Measurements from ENCODE around the gene EMID1. TPM values are rescaled to one million over a fixed set of nuclear protein-coding genes. Genes with fewer than 3 reads are reported as not detected.

The EMID1 gene
- polyA plus RNA-seq, 1 donor (not counting 4 experiments of a cell fraction or from before 2014, with no cell fraction given) = not detected

- FAIRE-seq = no peak
- H3K4me3 ChIP-seq (ENCODE audit: control insufficient read depth in 2 of 3, extremely low read depth in 1 of 3, insufficient read depth in 2 of 3, low read depth in 1 of 3, low read length in 3 of 3) = no peak overlapping the region
- dilution Hi-C loops (cut with MboI; ENCODE audit: extremely low pct_ligation_motif_present, low sequenced_read_pairs) = no loop called here
- H3K4me1 ChIP-seq (ENCODE audit: control insufficient read depth, extremely low read depth, insufficient read depth, low read length) = no peaks in the 10 kb centered on the region
- peaks cover 5% of the 10 kb centered on the region for H4K20me1 ChIP-seq (ENCODE audit: control insufficient read depth, extremely low read depth, insufficient read depth, low read length)
- no peaks in the 10 kb centered on the region for H3K27me3 ChIP-seq (ENCODE audit: control insufficient read depth, extremely low read depth, insufficient read depth, low read length)
- no peak overlapping the region for H3K9ac ChIP-seq (ENCODE audit: control insufficient read depth, extremely low read depth, insufficient read depth, low read length)
- H3K9me3 ChIP-seq (ENCODE audit: control insufficient read depth, low read depth, low read length) = no peaks in the 10 kb centered on the region
- no peak overlapping the region for H2AFZ ChIP-seq (ENCODE audit: control insufficient read depth, low read length)
- no peak overlapping the region for H3K4me2 ChIP-seq (ENCODE audit: control insufficient read depth, extremely low read depth, insufficient read depth, low read depth, low read length)
- H3K27ac ChIP-seq (ENCODE audit: control insufficient read depth, insufficient read depth, low read length) = no peak overlapping the region
- no peak for DNase-seq (ENCODE audit: low read depth, low spot score)
- H3K79me2 ChIP-seq (ENCODE audit: control insufficient read depth, insufficient read depth, low read length) = peaks cover 24% of the 10 kb centered on the region
- no peak for TF ChIP-seq CTCF (optimal IDR thresholded peaks at IDR 0.05 in 1 of 3, IDR thresholded peaks at IDR 0.05 in 1 of 3, conservative IDR thresholded peaks at IDR 0.05 in 1 of 3; ENCODE audit: extremely low read depth in 1 of 3, insufficient read depth in 2 of 3, low read length in 3 of 3)
- no peak for TF ChIP-seq EZH2 (IDR thresholded peaks at IDR 0.05; ENCODE audit: low read length)
- peaks cover 53 to 79% of the 10 kb centered on the region in 2 experiments for H3K36me3 ChIP-seq (ENCODE audit: control insufficient read depth in 2 of 2, extremely low read depth in 1 of 2, insufficient read depth in 2 of 2, low read length in 2 of 2)
- no peaks in the 10 kb centered on the region for H3K9me1 ChIP-seq (ENCODE audit: control insufficient read depth, extremely low read depth, insufficient read depth, low read length)
Observed at GRCh38 chr22:29292379-29292778, 86.7 kb downstream of the EMID1 start.

- FAIRE-seq (no peak), DNase-seq (ENCODE audit: low read depth, low spot score) (no peak)
- peaks cover 41 to 59% of the 10 kb centered on the region in 2 experiments for H3K36me3 ChIP-seq (ENCODE audit: control insufficient read depth in 2 of 2, extremely low read depth in 1 of 2, insufficient read depth in 2 of 2, low read length in 2 of 2)
- peaks cover 2% of the 10 kb centered on the region for H3K9me1 ChIP-seq (ENCODE audit: control insufficient read depth, extremely low read depth, insufficient read depth, low read length)
- H4K20me1 ChIP-seq (ENCODE audit: control insufficient read depth, extremely low read depth, insufficient read depth, low read length) = peaks cover 17% of the 10 kb centered on the region
- dilution Hi-C loops (cut with MboI; ENCODE audit: extremely low pct_ligation_motif_present, low sequenced_read_pairs) = no loop called here
- TF ChIP-seq EZH2 (IDR thresholded peaks at IDR 0.05; ENCODE audit: low read length) (no peak), CTCF (optimal IDR thresholded peaks at IDR 0.05 in 1 of 3, IDR thresholded peaks at IDR 0.05 in 1 of 3, conservative IDR thresholded peaks at IDR 0.05 in 1 of 3; ENCODE audit: extremely low read depth in 1 of 3, insufficient read depth in 2 of 3, low read length in 3 of 3) (no peak)
- no peaks in the 10 kb centered on the region for H3K9me3 ChIP-seq (ENCODE audit: control insufficient read depth, low read depth, low read length)
- H2AFZ ChIP-seq (ENCODE audit: control insufficient read depth, low read length) = no peak overlapping the region
- H3K9ac ChIP-seq (ENCODE audit: control insufficient read depth, extremely low read depth, insufficient read depth, low read length) = no peak overlapping the region
- H3K27me3 ChIP-seq (ENCODE audit: control insufficient read depth, extremely low read depth, insufficient read depth, low read length) = no peaks in the 10 kb centered on the region
- no peak overlapping the region for H3K4me3 ChIP-seq (ENCODE audit: control insufficient read depth in 2 of 3, extremely low read depth in 1 of 3, insufficient read depth in 2 of 3, low read depth in 1 of 3, low read length in 3 of 3)
- H3K27ac ChIP-seq (ENCODE audit: control insufficient read depth, insufficient read depth, low read length) = no peak overlapping the region
- H3K4me1 ChIP-seq (ENCODE audit: control insufficient read depth, extremely low read depth, insufficient read depth, low read length) = no peaks in the 10 kb centered on the region
- no peaks in the 10 kb centered on the region for H3K79me2 ChIP-seq (ENCODE audit: control insufficient read depth, insufficient read depth, low read length)
- H3K4me2 ChIP-seq (ENCODE audit: control insufficient read depth, extremely low read depth, insufficient read depth, low read depth, low read length) = no peak overlapping the region
Observed at GRCh38 chr22:29298641-29299040, 92.9 kb downstream of the EMID1 start.

Measured in keratinocyte (primary cell).